Stimulated activated CD8-positive, alpha-beta memory T cell treated with anti-CD3 and anti-CD28 coated beads, Interleukin-12 subunit alpha, Interleukin-12 subunit beta, amount 100 ng/mL, for 1 hour (primary cell): ENCODE measurements around the gene EXOC4.

Experiments used
- DNase-seq: peaks from one replicate; pipeline ENCODE4 v3.0.0-alpha.2; 2020; ENCODE audit warnings: low read depth

Gene EXOC4

GRCh38 chr7:133674079-133674763 is 421.3 kb downstream of the EXOC4 start:
- DNase-seq: no peak

DNA sequence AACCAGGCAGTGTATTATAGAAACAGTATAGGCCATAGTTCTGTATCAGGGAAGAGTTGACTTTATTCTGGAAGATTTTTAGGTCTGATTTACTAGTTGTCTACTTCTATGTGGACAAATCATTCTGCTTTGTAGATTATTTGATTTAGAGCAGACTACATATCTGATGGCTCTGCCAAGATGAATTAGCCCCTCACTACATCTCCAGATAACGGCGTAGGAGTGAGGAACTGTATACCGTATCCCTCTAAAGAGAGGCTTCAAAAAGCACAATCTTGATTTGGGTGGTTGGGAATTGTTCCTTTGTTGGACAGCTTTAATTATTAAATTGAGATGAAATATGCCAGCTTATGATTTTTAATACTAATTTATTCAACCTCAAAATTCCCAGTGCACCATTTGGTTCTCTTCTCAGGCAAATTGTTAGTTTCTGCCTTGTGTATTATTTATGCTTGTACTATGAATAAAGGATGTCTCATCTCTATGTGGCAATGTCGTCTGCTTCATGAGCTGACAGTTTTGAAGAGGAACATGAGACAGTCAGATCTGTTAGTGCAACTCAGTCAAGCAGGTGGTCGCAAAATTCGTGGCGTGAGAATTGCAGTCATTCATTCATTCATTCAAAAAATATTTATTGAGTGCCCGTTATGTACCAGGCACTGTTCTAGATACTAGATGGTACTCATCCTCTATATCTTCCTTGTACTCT is 422.8 kb downstream of the EXOC4 start:
- DNase-seq: no peak

- DNase-seq: no peak
Observed at GRCh38 chr7:133676805-133677370, 424.0 kb downstream of the EXOC4 start.

DNA sequence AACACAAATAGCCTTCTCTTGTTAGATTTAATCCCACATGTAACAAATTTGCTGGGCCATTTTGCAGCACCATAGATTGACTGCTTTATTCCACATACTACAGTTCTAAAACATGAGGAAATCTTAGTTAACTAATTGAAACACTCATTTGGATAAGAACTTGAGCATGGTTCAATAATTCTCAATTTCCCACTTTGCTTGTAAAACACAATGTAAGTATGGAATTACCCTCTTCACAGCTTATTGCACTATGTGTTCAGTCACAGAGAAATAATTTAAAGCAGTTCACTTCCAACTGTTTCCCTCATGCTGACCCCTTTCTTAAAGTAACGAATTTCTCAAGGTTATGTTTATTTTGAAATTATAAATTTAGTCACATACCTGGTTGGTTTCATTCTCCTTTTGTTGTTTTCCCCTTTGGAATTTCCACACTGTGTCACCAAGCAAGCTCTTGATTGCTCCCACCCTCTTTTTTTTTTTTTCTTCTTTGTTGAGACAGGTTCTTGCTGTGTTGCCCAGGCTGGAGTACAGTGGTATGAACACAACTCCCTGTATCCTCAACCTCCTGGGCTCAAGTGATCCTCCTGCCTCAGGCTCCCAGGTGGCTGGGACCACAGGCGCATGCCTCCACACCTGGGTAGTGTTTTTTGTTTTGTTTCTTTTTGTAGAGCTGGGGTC is 425.4 kb downstream of the EXOC4 start:
- no peak for DNase-seq

DNA sequence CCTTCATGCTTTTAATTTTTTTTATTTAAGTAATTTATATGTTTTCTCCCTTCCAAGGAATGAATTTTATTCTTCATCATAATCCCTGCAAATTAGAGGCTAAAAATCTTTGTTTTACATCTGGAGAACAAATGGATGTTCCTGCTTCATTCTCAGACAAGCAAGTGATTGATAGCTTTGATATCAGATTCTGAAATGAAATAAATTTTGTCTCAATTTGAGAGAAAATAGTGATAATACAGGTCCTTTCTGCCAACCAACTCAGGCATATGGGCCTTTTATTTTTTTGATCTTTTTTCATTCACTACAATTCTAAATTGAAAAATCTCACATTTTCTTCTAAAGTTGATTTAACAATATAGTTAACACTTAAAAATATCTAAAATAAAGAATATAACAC is 427.1 kb downstream of the EXOC4 start:
- no peak for DNase-seq

DNA sequence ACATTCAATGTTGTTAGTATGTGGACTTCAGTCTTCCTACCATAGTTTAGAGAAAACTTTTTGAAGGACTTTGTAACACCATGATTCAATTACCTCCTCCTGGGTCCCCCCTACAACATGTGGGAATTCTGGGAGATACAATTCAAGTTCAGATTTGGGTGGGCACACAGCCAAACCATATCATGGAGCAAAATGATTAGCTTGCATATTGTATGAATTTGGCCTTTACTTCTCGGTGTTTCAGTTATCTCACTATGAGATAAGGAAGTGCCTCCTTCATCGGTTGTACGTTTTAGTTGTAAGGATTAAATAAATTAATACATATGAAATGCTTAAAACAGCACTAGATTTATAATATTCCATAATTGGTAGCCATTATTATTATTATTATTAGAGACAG is 428.7 kb downstream of the EXOC4 start:
- DNase-seq: no peak

DNA sequence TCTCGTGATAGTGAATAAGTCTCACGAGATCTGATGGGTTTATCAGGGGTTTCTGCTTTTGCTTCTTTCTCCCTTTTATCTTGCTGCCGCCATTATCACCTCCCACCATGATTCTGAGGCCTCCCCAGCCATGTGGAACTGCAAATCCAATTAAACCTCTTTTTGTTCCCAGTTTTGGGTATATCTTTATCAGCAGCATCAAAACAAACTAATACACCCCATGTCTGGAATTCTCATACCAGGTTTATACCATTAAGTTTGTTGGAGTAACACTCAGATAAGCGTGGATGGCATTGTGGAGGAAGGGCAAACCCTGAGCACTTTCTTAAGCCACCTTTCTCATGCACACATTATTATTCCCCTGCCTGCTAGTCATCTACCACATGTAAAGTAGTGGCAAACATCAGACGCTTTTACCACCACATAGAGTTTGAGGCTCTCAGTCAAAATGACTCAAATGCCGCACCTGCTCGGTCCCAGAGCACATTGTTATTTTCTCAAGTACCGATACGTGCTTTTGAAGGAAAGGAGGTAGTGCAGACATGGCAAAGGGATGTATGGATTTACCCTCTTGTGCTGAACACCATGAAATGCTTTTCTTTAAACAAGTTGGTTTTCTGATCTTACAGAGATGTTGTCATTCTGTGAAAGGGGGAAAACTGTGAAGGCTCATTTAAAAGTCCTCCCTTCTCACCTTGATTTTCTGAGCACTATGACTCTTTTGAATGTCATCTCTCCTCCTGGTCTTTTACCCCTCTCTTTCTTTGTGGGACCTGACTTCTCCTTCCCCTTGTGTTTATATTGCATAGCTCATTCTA is 429.7 kb downstream of the EXOC4 start:
- no peak for DNase-seq

GRCh38 chr7:133683182-133683454 is 430.2 kb downstream of the EXOC4 start:
- no peak for DNase-seq

GRCh38 chr7:133688483-133689239 is 435.8 kb downstream of the EXOC4 start:
- DNase-seq: no peak

DNA sequence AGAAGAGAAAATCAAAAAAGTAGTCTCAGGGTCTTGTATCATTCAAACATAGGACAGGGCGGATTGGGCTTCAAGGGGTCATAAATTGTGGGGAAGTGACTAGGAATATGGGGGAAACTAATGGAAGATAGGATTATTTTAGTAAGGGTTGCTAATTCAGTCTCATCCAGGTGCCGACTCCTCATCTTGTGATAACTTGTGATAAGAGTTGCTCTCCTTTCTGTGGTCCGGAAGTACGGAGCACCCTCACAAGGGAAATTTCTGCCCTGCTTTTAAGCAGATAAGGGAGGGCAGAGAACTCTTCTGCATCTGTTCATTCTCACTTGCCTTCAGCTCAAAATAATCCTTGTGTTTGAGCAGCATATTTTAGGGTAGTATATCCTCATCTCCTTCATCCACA is 437.9 kb downstream of the EXOC4 start:
- DNase-seq: no peak

- DNase-seq: no peak
Observed at GRCh38 chr7:133691727-133692610, 439.1 kb downstream of the EXOC4 start.

DNA sequence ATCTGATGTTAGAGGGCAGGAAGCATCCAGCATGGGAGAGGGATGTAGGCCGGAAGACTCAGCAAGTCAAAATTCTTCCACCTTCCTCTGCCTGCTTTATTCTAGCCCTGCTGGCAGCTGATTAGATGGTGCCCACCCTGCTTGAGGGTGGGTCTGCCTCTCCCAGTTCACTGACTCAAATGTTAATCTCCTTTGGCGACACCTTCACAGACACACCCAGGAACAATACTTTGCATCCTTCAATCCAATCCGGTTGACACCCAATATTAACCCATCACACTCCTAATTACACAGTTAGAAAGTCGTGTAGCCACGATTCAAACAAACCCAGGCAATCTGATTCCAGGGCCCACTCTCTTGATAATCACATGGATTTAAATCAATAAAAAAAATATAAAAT is 440.4 kb downstream of the EXOC4 start:
- DNase-seq: no peak

- no peak for DNase-seq
Observed at GRCh38 chr7:133696056-133696455, 443.2 kb downstream of the EXOC4 start.

DNA sequence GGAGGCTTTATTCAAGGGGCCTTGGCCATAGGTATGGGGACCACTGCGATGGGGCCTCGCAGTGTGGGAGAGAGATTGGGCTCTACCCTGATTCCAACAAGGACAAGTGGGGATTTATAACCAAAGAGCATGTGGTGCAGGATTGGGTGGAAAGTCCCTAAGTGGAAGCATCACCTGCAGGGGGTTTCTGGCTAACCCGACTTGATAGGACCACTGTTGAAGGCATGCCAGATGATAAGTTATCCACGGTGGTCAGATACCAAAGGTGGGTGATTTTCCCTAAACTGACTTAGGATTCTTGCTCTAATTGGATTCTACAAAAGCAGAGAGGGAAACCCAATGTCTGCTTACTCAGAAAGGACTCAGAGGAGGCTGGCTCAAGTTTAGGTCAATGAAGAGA is 444.7 kb downstream of the EXOC4 start:
- DNase-seq: no peak

- no peak for DNase-seq
Observed at GRCh38 chr7:133698127-133698526, 445.2 kb downstream of the EXOC4 start.

DNA sequence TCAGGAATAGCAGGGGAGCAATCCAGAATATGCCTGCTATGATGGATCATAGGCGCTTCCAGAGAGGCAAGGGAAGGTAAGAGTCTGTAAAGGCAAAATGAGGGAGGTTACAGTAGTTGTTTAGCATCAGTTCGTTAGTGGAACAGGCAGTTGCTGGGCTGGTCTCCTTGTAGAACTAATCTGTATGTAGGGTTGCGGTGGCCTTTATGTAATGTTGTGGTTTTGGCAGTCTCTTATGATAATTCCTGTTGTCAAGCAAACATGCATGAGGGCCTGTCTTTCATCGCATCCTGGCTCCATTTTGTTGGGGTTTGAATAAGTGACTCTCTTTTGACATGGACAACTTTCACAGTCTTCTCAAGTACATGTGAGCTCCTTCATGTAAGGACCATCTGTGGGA is 446.5 kb downstream of the EXOC4 start:
- no peak for DNase-seq

GRCh38 chr7:133702078-133702477 is 449.2 kb downstream of the EXOC4 start:
- DNase-seq: no peak

- no peak for DNase-seq
Observed at GRCh38 chr7:133702960-133703359, 450.1 kb downstream of the EXOC4 start.

- no peak for DNase-seq
Observed at GRCh38 chr7:133703547-133703946, 450.7 kb downstream of the EXOC4 start.

DNA sequence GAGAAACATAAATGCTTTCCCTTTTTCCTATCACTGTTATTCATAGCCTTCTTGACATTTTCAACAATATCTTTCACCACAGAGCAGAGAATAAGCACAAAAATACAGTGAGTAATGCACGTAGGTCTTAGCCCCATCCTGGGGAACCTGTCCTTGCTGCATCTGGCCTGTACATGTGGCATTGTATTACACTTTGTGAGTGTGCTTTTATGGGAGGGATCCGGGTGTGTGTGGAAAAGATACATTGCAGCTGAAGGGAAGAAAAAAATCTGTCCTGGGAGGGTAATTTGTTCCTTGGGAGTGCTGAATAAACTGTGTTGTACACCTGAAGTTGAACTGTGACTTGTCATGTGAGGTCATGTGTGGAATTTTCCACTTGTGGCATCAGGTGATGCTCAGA is 451.6 kb downstream of the EXOC4 start:
- no peak for DNase-seq

- no peak for DNase-seq
Observed at GRCh38 chr7:133705596-133705995, 452.7 kb downstream of the EXOC4 start.
